HCT116 (cell line): ENCODE data around the gene C1R. TPM values are rescaled to one million over a fixed set of nuclear protein-coding genes. Genes with fewer than 3 reads are reported as not detected.

Experiments used
- ATAC-seq: fragments of 200-7000 bp; cut with Tn5 transposase; 2 replicates; pipeline ENCODE4 v1.9.1; 2020; ENCODE audit warnings: mild to moderate bottlenecking, moderate library complexity
- BruUV-seq: library from RNA; stranded (reverse); fragments of 400-500 nt; replicated peaks from 2 replicates; lab custom pipeline; 2021; lab: Mats Ljungman, UMichigan
- CTCF ChIA-PET: fragments of 300-600 bp; sonication (Branson Sonifier 250); formaldehyde crosslinking; loops from one replicate; lab custom pipeline; 2021; ENCODE audit warnings: antibody characterized with exemption; lab: Charles Lee
- POLR2A ChIA-PET: fragments of 300-600, 350-600 bp; sonication (Branson Sonifier 250); formaldehyde crosslinking; loops from one replicate; lab custom pipeline; 2021; ENCODE audit warnings: antibody characterized with exemption; lab: Charles Lee
- RAD21 ChIA-PET, 2 experiments: fragments of 300-600 bp; sonication (Branson Sonifier 250); formaldehyde crosslinking; loops; one replicate each; lab custom pipeline; 2023; ENCODE audit warnings: low total read pairs in 2 of 2; ENCODE audit not compliant: uncharacterized antibody in 2 of 2, unreplicated experiment in 2 of 2, low non-redundant PET in 1 of 2; lab: Charles Lee
- DNase-seq: peaks from one replicate; pipeline ENCODE4 v3.0.0-alpha.2; 2010; ENCODE audit warnings: low read depth, low spot score
- H2AFZ ChIP-seq: fragments of 200-600 bp; shearing (Covaris generic), sonication (generic); 2 replicates; pipeline ENCODE4 v1.6.1; 2017; ENCODE audit warnings: low read depth, mixed run types, mixed read lengths, antibody characterized with exemption, low read length; ENCODE audit not compliant: poor library complexity, severe bottlenecking
- H3K27ac ChIP-seq: 2 replicates; pipeline ENCODE4 v1.5.1; 2012; ENCODE audit warnings: low read depth, low read length
- H3K27me3 ChIP-seq: fragments of 200-600 bp; sonication (generic); 2 replicates; pipeline ENCODE4 v1.6.1; 2016; ENCODE audit warnings: mixed run types, low read length, mixed read lengths; ENCODE audit not compliant: insufficient read depth
- H3K36me3 ChIP-seq, 2 experiments: fragments of 200-500 bp in 1 of 2; fragments of 200-600 bp in 1 of 2; sonication (Bioruptor generic) in 1 of 2; sonication (generic) in 1 of 2; 2 replicates each; pipeline versions ENCODE4 v1.5.1 to v1.6.1; 2014 to 2016; ENCODE audit warnings: low read length in 2 of 2, inconsistent platforms in 1 of 2, mixed read lengths in 1 of 2, mixed run types in 1 of 2; ENCODE audit not compliant: insufficient read depth in 2 of 2, control insufficient read depth in 1 of 2
- H3K4me1 ChIP-seq, 2 experiments: fragments of 200-600 bp in 1 of 2; sonication (generic) in 1 of 2; 2 replicates each; pipeline versions ENCODE4 v1.5.1 to v1.6.1; 2012 to 2017; ENCODE audit warnings: low read length in 2 of 2, inconsistent platforms in 1 of 2, mild to moderate bottlenecking in 1 of 2, mixed read lengths in 1 of 2, mixed run types in 1 of 2, moderate library complexity in 1 of 2; ENCODE audit not compliant: insufficient read depth in 2 of 2, control insufficient read depth in 1 of 2
- H3K4me2 ChIP-seq: fragments of 200-600 bp; sonication (generic); 2 replicates; pipeline ENCODE4 v1.6.1; 2017; ENCODE audit warnings: mixed run types, low read length, mixed read lengths
- H3K4me3 ChIP-seq, 2 experiments: fragments of 200-600 bp in 1 of 2; sonication (generic) in 1 of 2; replicated peaks in 1 of 2; 2 replicates each; pipeline ENCODE4 v1.5.1; 2011 to 2016; ENCODE audit warnings: low read length in 2 of 2, control low read depth in 1 of 2, low read depth in 1 of 2, mild to moderate bottlenecking in 1 of 2, mixed read lengths in 1 of 2, mixed run types in 1 of 2
- H3K79me2 ChIP-seq: fragments of 200-600 bp; sonication (generic); 2 replicates; pipeline ENCODE4 v1.6.1; 2017; ENCODE audit warnings: mild to moderate bottlenecking, mixed run types, low read length, moderate library complexity, mixed read lengths; ENCODE audit not compliant: insufficient read depth
- H3K9ac ChIP-seq: fragments of 200-600 bp; sonication (generic); 2 replicates; pipeline ENCODE4 v1.6.1; 2016; ENCODE audit warnings: low read length, mixed read lengths
- H3K9me2 ChIP-seq: fragments of 200-600 bp; sonication (generic), shearing (Covaris generic); 2 replicates; pipeline ENCODE4 v1.6.1; 2017; ENCODE audit warnings: mixed run types, mild to moderate bottlenecking, moderate library complexity; ENCODE audit not compliant: insufficient read depth
- H3K9me3 ChIP-seq, 2 experiments: fragments of 200-500 bp in 1 of 2; fragments of 200-600 bp in 1 of 2; sonication (Bioruptor generic) in 1 of 2; sonication (generic) in 1 of 2; 2 replicates each; pipeline ENCODE4 v1.6.1; 2014 to 2017; ENCODE audit warnings: low read length in 2 of 2, mixed read lengths in 2 of 2, inconsistent platforms in 1 of 2, low read depth in 1 of 2, mild to moderate bottlenecking in 1 of 2, mixed run types in 1 of 2, moderate library complexity in 1 of 2; ENCODE audit not compliant: control insufficient read depth in 1 of 2, insufficient read depth in 1 of 2
- H4K20me1 ChIP-seq: fragments of 200-600 bp; sonication (generic), shearing (Covaris generic); 2 replicates; pipeline ENCODE4 v1.6.1; 2017; ENCODE audit warnings: mixed run types, mild to moderate bottlenecking, moderate library complexity; ENCODE audit not compliant: insufficient read depth
- CEBPB ChIP-seq: IDR thresholded peaks from 2 replicates; pipeline ENCODE4 v1.6.1; 2012; ENCODE audit warnings: low read depth
- CTCF ChIP-seq, 3 experiments: fragments of 200-600 bp in 1 of 3; sonication (generic) in 1 of 3; IDR thresholded peaks in 2 of 3; conservative IDR thresholded peaks in 1 of 3; 2 replicates each; pipeline ENCODE4 v1.5.1; 2012 to 2017; ENCODE audit warnings: low read depth in 2 of 3, low read length in 2 of 3, antibody characterized with exemption in 1 of 3, borderline replicate concordance in 1 of 3, control low read depth in 1 of 3, mild to moderate bottlenecking in 1 of 3, mixed read lengths in 1 of 3, mixed run types in 1 of 3, moderate library complexity in 1 of 3; ENCODE audit not compliant: insufficient read depth in 1 of 3
- EGR1 ChIP-seq: IDR thresholded peaks from 2 replicates; pipeline ENCODE4 v1.6.1; 2012; ENCODE audit warnings: low read depth
- ELF1 ChIP-seq: IDR thresholded peaks from 2 replicates; pipeline ENCODE4 v1.6.1; 2012; ENCODE audit warnings: low read depth, borderline replicate concordance
- EZH2 ChIP-seq: fragments of 200-600 bp; sonication (generic); IDR thresholded peaks from 2 replicates; pipeline ENCODE4 v1.6.1; 2017; ENCODE audit warnings: antibody characterized with exemption, mixed run types
- FOSL1 ChIP-seq: IDR thresholded peaks from 2 replicates; pipeline ENCODE4 v1.6.1; 2012; ENCODE audit warnings: low read depth
- POLR2A ChIP-seq: IDR thresholded peaks from 2 replicates; pipeline ENCODE4 v1.7.0; 2011; ENCODE audit warnings: borderline replicate concordance; ENCODE audit not compliant: insufficient read depth, insufficient read length; ENCODE audit errors: extremely low read depth
- SIN3A ChIP-seq: IDR thresholded peaks from 2 replicates; pipeline ENCODE4 v1.6.1; 2012; ENCODE audit warnings: low read depth
- YY1 ChIP-seq: IDR thresholded peaks from 2 replicates; pipeline ENCODE4 v1.6.1; 2011; ENCODE audit warnings: low read length, low read depth, moderate library complexity, mild to moderate bottlenecking; ENCODE audit not compliant: insufficient replicate concordance; ENCODE audit errors: extremely low read depth
- ZBTB33 ChIP-seq: IDR thresholded peaks from 2 replicates; pipeline ENCODE4 v1.6.1; 2011; ENCODE audit warnings: mild to moderate bottlenecking, low read length, moderate library complexity; ENCODE audit not compliant: insufficient replicate concordance; ENCODE audit errors: extremely low read depth
- ZFX ChIP-seq: fragments of 450-650 bp; IDR thresholded peaks from 2 replicates; pipeline ENCODE4 v1.6.1; 2017
- intact Hi-C: fragments of 100-400 bp; cut with micrococcal nuclease; formaldehyde crosslinking; loops from 2 replicates; pipeline ENCODE4 v1.10.0; 2022
- total RNA-seq: library from RNA; stranded (reverse); gene quantifications from one replicate; pipeline ENCODE4 v1.2.1, GENCODE V29; 2021; ENCODE audit not compliant: unreplicated experiment
- TF ChIP-seq, protein P1 (sequence below): IDR thresholded peaks from 2 replicates; pipeline ENCODE4 v1.6.1; 2012

Gene C1R
- total RNA-seq, 1 experiment from 2014 or later: 4.3 TPM

DNA sequence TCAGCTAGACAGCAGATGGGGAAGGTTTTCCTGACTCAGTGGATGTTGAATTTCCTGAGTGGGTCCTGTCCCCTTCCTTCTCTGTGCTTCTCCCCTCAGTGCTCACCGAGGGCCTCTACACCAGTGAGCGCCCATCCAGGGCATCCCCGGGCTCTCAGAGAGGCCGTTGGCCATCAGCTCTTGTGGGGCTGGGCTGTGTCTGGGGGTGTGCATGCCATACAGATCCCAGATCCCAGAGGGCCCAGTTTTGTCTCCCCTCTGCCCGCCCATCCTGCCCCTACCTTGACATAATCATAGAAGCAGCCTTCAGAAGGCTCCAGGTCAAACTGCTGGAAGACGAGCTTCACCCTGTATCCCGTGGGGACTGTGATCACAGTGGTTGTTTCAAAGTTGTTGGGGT lies 1.1 kb downstream of the C1R start:
- BruUV-seq: no TSS peak
- POLR2A ChIA-PET: interaction anchor here (1.2 to 1.7 kb wide), 2 partner anchors 129 to 147 kb away, joined by 3 to 5 read pairs; partner anchors contain the start of genes C12orf57 and RNU7-1
- intact Hi-C loops: loop anchor here (5.0 kb wide), 1 partner anchor 119 kb away; the partner anchor contains the start of genes EMG1 and PHB2

More for the DNA sequence above, 1.1 kb downstream of the C1R start:
- H3K9me3 ChIP-seq: no peaks in the 10 kb centered on the region
- H3K4me2 ChIP-seq: no peak overlapping the region
- H3K4me3 ChIP-seq: no peak overlapping the region
- peaks cover 0 to 6% of the 10 kb centered on the region in 2 experiments; a peak in 1 of 4 replicates for H3K4me1 ChIP-seq
- no peak overlapping the region for H3K27ac ChIP-seq
- H3K36me3 ChIP-seq: no peaks in the 10 kb centered on the region
- RAD21 ChIA-PET: no interaction called here
- H3K9ac ChIP-seq: no peak overlapping the region
- 0 out of 2 replicates have a peak, but pooled peaks cover 4% of the 10 kb centered on the region for H3K27me3 ChIP-seq
- H2AFZ ChIP-seq: no peak overlapping the region
- H3K9me2 ChIP-seq: no peaks in the 10 kb centered on the region
- TF ChIP-seq SIN3A: no peak
- TF ChIP-seq CTCF (IDR thresholded peaks at IDR 0.05 in 2 of 3, conservative IDR thresholded peaks at IDR 0.05 in 1 of 3; ENCODE audit: borderline replicate concordance in 1 of 3, insufficient read depth in 1 of 3, low read depth in 2 of 3, low read length in 2 of 3): no peak
- no peak for TF ChIP-seq FOSL1
- TF ChIP-seq, protein P1, sequence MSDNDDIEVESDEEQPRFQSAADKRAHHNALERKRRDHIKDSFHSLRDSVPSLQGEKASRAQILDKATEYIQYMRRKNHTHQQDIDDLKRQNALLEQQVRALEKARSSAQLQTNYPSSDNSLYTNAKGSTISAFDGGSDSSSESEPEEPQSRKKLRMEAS: no peak
- no peak for TF ChIP-seq ZBTB33
- TF ChIP-seq POLR2A: no peak
- TF ChIP-seq YY1: no peak
- TF ChIP-seq CEBPB: no peak
- TF ChIP-seq ZFX: no peak
- TF ChIP-seq ELF1: no peak
- TF ChIP-seq EZH2: no peak
- TF ChIP-seq EGR1: no peak
- TF ChIP-seq, all 23 proteins: peak for 0
- Histone ChIP-seq H4K20me1 (no peaks in the 10 kb centered on the region), H3K79me2 (no peaks in the 10 kb centered on the region)
- DNase-seq (no peak), ATAC-seq (no peak)
- CTCF ChIA-PET: no interaction called here
